ENCODE measurements around the gene ARHGEF37. TPM values are rescaled to one million over a fixed set of nuclear protein-coding genes. Genes with fewer than 3 reads are reported as not detected.
A peak's percentile ranks its signal among the peaks of the same experiment; 100 is the strongest.

ARHGEF37 gene
- total RNA-seq, 5 donors from 2014 or later (not counting 1 experiment from before 2014, with no cell fraction given), result 0.07 to 1.0 (median 0.59) TPM; not detected in 1

- Histone ChIP-seq H3K4me1 (ENCODE audit: control insufficient read depth in 1 of 2, extremely low read depth in 1 of 2, insufficient read depth in 2 of 2, low read length in 2 of 2) (no peaks in the 10 kb centered on the region), H3K27ac (ENCODE audit: low read length) (no peak overlapping the region), H3K4me3 (ENCODE audit: control insufficient read depth in 1 of 2, extremely low read depth in 1 of 2, low read length in 1 of 2) (no peak overlapping the region), H3K27me3 (replicated peaks in 1 of 2; ENCODE audit: control insufficient read depth in 2 of 2, extremely low read depth in 1 of 2, insufficient read depth in 2 of 2, low read length in 1 of 2) (peaks cover 0 to 12% of the 10 kb centered on the region in 2 experiments), H3K9me3 (no peaks in the 10 kb centered on the region), H3K36me3 (ENCODE audit: control insufficient read depth in 2 of 2, extremely low read depth in 1 of 2, insufficient read depth in 1 of 2, low read length in 1 of 2) (no peaks in the 10 kb centered on the region)
- ATAC-seq (replicated peaks in 1 of 4) (peak in 1 of 4 experiments; percentile 17), DNase-seq (no peak)
- Mint-ChIP-seq H3K9me3 (peaks cover 0 to 6% (median 6%) of the 10 kb centered on the region in 3 donors), H3K36me3 (no peaks in the 10 kb centered on the region), H3K4me1 (no peaks in the 10 kb centered on the region), H3K4me3 (no peak overlapping the region), H3K27me3 (peaks cover 4 to 15% of the 10 kb centered on the region in 2 donors), H3K27ac (no peak overlapping the region)
- POLR2A ChIA-PET, result no interaction called here
- WGBS (ENCODE audit: insufficient coverage), result 56% methylated on average over 3 of the region's 3 CpGs
- CTCF ChIA-PET, result interaction anchor here (0.6 kb wide), 2 partner anchors 123 to 720 kb away, joined by 3 to 7 read pairs; no protein-coding TSS in a partner anchor
Observed at GRCh38 chr5:149654231-149654630, 72.9 kb downstream of the ARHGEF37 start.

- no peak overlapping the region for H3K4me3 ChIP-seq (ENCODE audit: control insufficient read depth in 1 of 2, extremely low read depth in 1 of 2, low read length in 1 of 2)
- H3K4me1 Mint-ChIP-seq, result no peaks in the 10 kb centered on the region
- peaks cover 0 to 6% (median 6%) of the 10 kb centered on the region in 3 donors for H3K9me3 Mint-ChIP-seq
- POLR2A ChIA-PET, result no interaction called here
- H3K27me3 Mint-ChIP-seq, result peaks cover 4 to 15% of the 10 kb centered on the region in 2 donors
- WGBS (ENCODE audit: insufficient coverage), result 100% methylated on average over 1 of the region's 4 CpGs
- ATAC-seq (replicated peaks in 1 of 4), result no peak
- CTCF ChIA-PET, result no interaction called here
- H3K27ac Mint-ChIP-seq, result no peak overlapping the region
- no peak for DNase-seq
- H3K4me1 ChIP-seq (ENCODE audit: control insufficient read depth in 1 of 2, extremely low read depth in 1 of 2, insufficient read depth in 2 of 2, low read length in 2 of 2), result no peaks in the 10 kb centered on the region
- H3K27me3 ChIP-seq (replicated peaks in 1 of 2; ENCODE audit: control insufficient read depth in 2 of 2, extremely low read depth in 1 of 2, insufficient read depth in 2 of 2, low read length in 1 of 2), result peaks cover 0 to 12% of the 10 kb centered on the region in 2 experiments
- no peak overlapping the region for H3K27ac ChIP-seq (ENCODE audit: low read length)
- H3K4me3 Mint-ChIP-seq, result no peak overlapping the region
- no peaks in the 10 kb centered on the region for H3K36me3 Mint-ChIP-seq
- H3K9me3 ChIP-seq, result no peaks in the 10 kb centered on the region
- H3K36me3 ChIP-seq (ENCODE audit: control insufficient read depth in 2 of 2, extremely low read depth in 1 of 2, insufficient read depth in 1 of 2, low read length in 1 of 2), result no peaks in the 10 kb centered on the region
Observed at GRCh38 chr5:149654883-149655505, 73.7 kb downstream of the ARHGEF37 start.

- no peak overlapping the region for H3K4me3 ChIP-seq (ENCODE audit: control insufficient read depth in 1 of 2, extremely low read depth in 1 of 2, low read length in 1 of 2)
- no peak overlapping the region for H3K4me3 Mint-ChIP-seq
- H3K9me3 Mint-ChIP-seq, result peaks cover 0 to 6% (median 6%) of the 10 kb centered on the region in 3 donors
- peaks cover 4 to 18% of the 10 kb centered on the region in 2 donors for H3K27me3 Mint-ChIP-seq
- H3K27ac Mint-ChIP-seq, result no peak overlapping the region
- H3K36me3 ChIP-seq (ENCODE audit: control insufficient read depth in 2 of 2, extremely low read depth in 1 of 2, insufficient read depth in 1 of 2, low read length in 1 of 2), result no peaks in the 10 kb centered on the region
- CTCF ChIA-PET, result interaction anchor here in 1 of 2 donors (0.8 to 1.1 kb wide), 3 partner anchors 11 to 75 kb away, joined by 3 to 4 read pairs (median 4); no protein-coding TSS in a partner anchor
- 100% methylated on average over 2 of the region's 6 CpGs for WGBS (ENCODE audit: insufficient coverage)
- DNase-seq (peak in 2 of 35 experiments; percentile 12 to 20), ATAC-seq (replicated peaks in 1 of 4) (no peak)
- H3K9me3 ChIP-seq, result no peaks in the 10 kb centered on the region
- no peaks in the 10 kb centered on the region for H3K36me3 Mint-ChIP-seq
- POLR2A ChIA-PET, result no interaction called here
- H3K4me1 Mint-ChIP-seq, result no peaks in the 10 kb centered on the region
- no peaks in the 10 kb centered on the region for H3K4me1 ChIP-seq (ENCODE audit: control insufficient read depth in 1 of 2, extremely low read depth in 1 of 2, insufficient read depth in 2 of 2, low read length in 2 of 2)
- no peak overlapping the region for H3K27ac ChIP-seq (ENCODE audit: low read length)
- peaks cover 0 to 15% of the 10 kb centered on the region in 2 experiments for H3K27me3 ChIP-seq (replicated peaks in 1 of 2; ENCODE audit: control insufficient read depth in 2 of 2, extremely low read depth in 1 of 2, insufficient read depth in 2 of 2, low read length in 1 of 2)
Observed at GRCh38 chr5:149656576-149657182, 75.4 kb downstream of the ARHGEF37 start.

- H3K4me1 Mint-ChIP-seq, result no peaks in the 10 kb centered on the region
- no peak overlapping the region for H3K4me3 Mint-ChIP-seq
- H3K9me3 Mint-ChIP-seq, result peaks cover 0 to 6% (median 6%) of the 10 kb centered on the region in 3 donors
- Histone ChIP-seq H3K9me3 (no peaks in the 10 kb centered on the region), H3K4me3 (ENCODE audit: control insufficient read depth in 1 of 2, extremely low read depth in 1 of 2, low read length in 1 of 2) (no peak overlapping the region), H3K36me3 (ENCODE audit: control insufficient read depth in 2 of 2, extremely low read depth in 1 of 2, insufficient read depth in 1 of 2, low read length in 1 of 2) (no peaks in the 10 kb centered on the region), H3K27ac (ENCODE audit: low read length) (no peak overlapping the region), H3K27me3 (replicated peaks in 1 of 2; ENCODE audit: control insufficient read depth in 2 of 2, extremely low read depth in 1 of 2, insufficient read depth in 2 of 2, low read length in 1 of 2) (peaks cover 0 to 15% of the 10 kb centered on the region in 2 experiments), H3K4me1 (ENCODE audit: control insufficient read depth in 1 of 2, extremely low read depth in 1 of 2, insufficient read depth in 2 of 2, low read length in 2 of 2) (no peaks in the 10 kb centered on the region)
- H3K27ac Mint-ChIP-seq, result no peak overlapping the region
- no peaks in the 10 kb centered on the region for H3K36me3 Mint-ChIP-seq
- DNase-seq, result no peak
- 92% methylated on average over 1 of the region's 2 CpGs for WGBS (ENCODE audit: insufficient coverage)
- ChIA-PET POLR2A (no interaction called here), CTCF (interaction anchor here in 1 of 2 donors (0.8 to 1.1 kb wide), 2 partner anchors 25 to 75 kb away, joined by 3 to 4 read pairs; no protein-coding TSS in a partner anchor)
- ATAC-seq (replicated peaks in 1 of 4), result no peak
- peaks cover 4 to 18% of the 10 kb centered on the region in 2 donors for H3K27me3 Mint-ChIP-seq
Observed at GRCh38 chr5:149657324-149657723, 76.0 kb downstream of the ARHGEF37 start.

GRCh38 chr5:149658299-149658698 is 77.0 kb downstream of the ARHGEF37 start:
- H3K27ac Mint-ChIP-seq, result no peak overlapping the region

GRCh38 chr5:149664083-149664482 is 82.8 kb downstream of the ARHGEF37 start:
- Histone ChIP-seq H3K4me1 (ENCODE audit: control insufficient read depth in 1 of 2, extremely low read depth in 1 of 2, insufficient read depth in 2 of 2, low read length in 2 of 2) (no peaks in the 10 kb centered on the region), H3K27me3 (replicated peaks in 1 of 2; ENCODE audit: control insufficient read depth in 2 of 2, extremely low read depth in 1 of 2, insufficient read depth in 2 of 2, low read length in 1 of 2) (peaks cover 0 to 12% of the 10 kb centered on the region in 2 experiments), H3K27ac (ENCODE audit: low read length) (no peak overlapping the region), H3K9me3 (no peaks in the 10 kb centered on the region), H3K36me3 (ENCODE audit: control insufficient read depth in 2 of 2, extremely low read depth in 1 of 2, insufficient read depth in 1 of 2, low read length in 1 of 2) (no peaks in the 10 kb centered on the region), H3K4me3 (ENCODE audit: control insufficient read depth in 1 of 2, extremely low read depth in 1 of 2, low read length in 1 of 2) (no peak overlapping the region)
- peaks cover under 1 to 3% of the 10 kb centered on the region in 2 donors for H3K27me3 Mint-ChIP-seq
- peaks cover 0 to 4% (median 0%) of the 10 kb centered on the region in 3 donors for H3K4me1 Mint-ChIP-seq
- H3K36me3 Mint-ChIP-seq, result peaks cover 4% of the 10 kb centered on the region
- POLR2A ChIA-PET, result no interaction called here
- ATAC-seq (replicated peaks in 1 of 4) (no peak), DNase-seq (no peak)
- CTCF ChIA-PET, result no interaction called here
- WGBS (ENCODE audit: insufficient coverage), result 86% methylated on average over 1 of the region's 1 CpG
- H3K9me3 Mint-ChIP-seq, result peaks cover 0 to 11% (median 10%) of the 10 kb centered on the region in 3 donors
- no peak overlapping the region for H3K27ac Mint-ChIP-seq
- no peak overlapping the region for H3K4me3 Mint-ChIP-seq

More at GRCh38 chr5:149658299-149658698, 77.0 kb downstream of the ARHGEF37 start:
- Histone ChIP-seq H3K4me3 (ENCODE audit: control insufficient read depth in 1 of 2, extremely low read depth in 1 of 2, low read length in 1 of 2) (no peak overlapping the region), H3K27me3 (replicated peaks in 1 of 2; ENCODE audit: control insufficient read depth in 2 of 2, extremely low read depth in 1 of 2, insufficient read depth in 2 of 2, low read length in 1 of 2) (peaks cover 0 to 15% of the 10 kb centered on the region in 2 experiments), H3K27ac (ENCODE audit: low read length) (no peak overlapping the region), H3K9me3 (no peaks in the 10 kb centered on the region), H3K4me1 (ENCODE audit: control insufficient read depth in 1 of 2, extremely low read depth in 1 of 2, insufficient read depth in 2 of 2, low read length in 2 of 2) (no peaks in the 10 kb centered on the region), H3K36me3 (ENCODE audit: control insufficient read depth in 2 of 2, extremely low read depth in 1 of 2, insufficient read depth in 1 of 2, low read length in 1 of 2) (no peaks in the 10 kb centered on the region)
- H3K36me3 Mint-ChIP-seq, result no peaks in the 10 kb centered on the region
- peaks cover 4 to 18% of the 10 kb centered on the region in 2 donors for H3K27me3 Mint-ChIP-seq
- ATAC-seq (replicated peaks in 1 of 4), result no peak
- ChIA-PET CTCF (no interaction called here), POLR2A (no interaction called here)
- H3K4me3 Mint-ChIP-seq, result no peak overlapping the region
- H3K4me1 Mint-ChIP-seq, result no peaks in the 10 kb centered on the region
- peaks cover 0 to 6% (median 6%) of the 10 kb centered on the region in 3 donors for H3K9me3 Mint-ChIP-seq
- 100% methylated on average over 1 of the region's 1 CpG for WGBS (ENCODE audit: insufficient coverage)
- no peak for DNase-seq
